Adipocyte (in vitro differentiated cells): Measurements from ENCODE around the gene METTL16.
A peak's percentile ranks its signal among the peaks of the same experiment; 100 is the strongest.

Experiments used
- DNase-seq: peaks from one replicate; pipeline ENCODE4 v3.0.0-alpha.2; 2015; ENCODE audit warnings: low read depth
- H3K27me3 ChIP-seq: replicated peaks from 2 replicates; pipeline ENCODE4 v1.7.0; 2013; ENCODE audit warnings: mild to moderate bottlenecking, low read length, moderate library complexity; ENCODE audit not compliant: control insufficient read depth, insufficient read depth
- H3K36me3 ChIP-seq: 2 replicates; pipeline ENCODE4 v1.7.0; 2013; ENCODE audit warnings: low read length, mild to moderate bottlenecking, moderate library complexity; ENCODE audit not compliant: control insufficient read depth, insufficient read depth, severe bottlenecking
- H3K4me1 ChIP-seq: 2 replicates; pipeline ENCODE4 v1.7.0; 2013; ENCODE audit warnings: mild to moderate bottlenecking, low read length, moderate library complexity; ENCODE audit not compliant: control insufficient read depth, insufficient read depth
- H3K4me3 ChIP-seq: 2 replicates; pipeline ENCODE4 v1.7.0; 2013; ENCODE audit warnings: mild to moderate bottlenecking, low read length, moderate library complexity
- H3K9ac ChIP-seq: 2 replicates; pipeline ENCODE4 v1.7.0; 2013; ENCODE audit warnings: mild to moderate bottlenecking, low read length, moderate library complexity
- H3K9me3 ChIP-seq: 2 replicates; pipeline ENCODE4 v1.7.0; 2013; ENCODE audit warnings: mild to moderate bottlenecking, low read length, moderate library complexity; ENCODE audit not compliant: control insufficient read depth

Gene METTL16

DNA sequence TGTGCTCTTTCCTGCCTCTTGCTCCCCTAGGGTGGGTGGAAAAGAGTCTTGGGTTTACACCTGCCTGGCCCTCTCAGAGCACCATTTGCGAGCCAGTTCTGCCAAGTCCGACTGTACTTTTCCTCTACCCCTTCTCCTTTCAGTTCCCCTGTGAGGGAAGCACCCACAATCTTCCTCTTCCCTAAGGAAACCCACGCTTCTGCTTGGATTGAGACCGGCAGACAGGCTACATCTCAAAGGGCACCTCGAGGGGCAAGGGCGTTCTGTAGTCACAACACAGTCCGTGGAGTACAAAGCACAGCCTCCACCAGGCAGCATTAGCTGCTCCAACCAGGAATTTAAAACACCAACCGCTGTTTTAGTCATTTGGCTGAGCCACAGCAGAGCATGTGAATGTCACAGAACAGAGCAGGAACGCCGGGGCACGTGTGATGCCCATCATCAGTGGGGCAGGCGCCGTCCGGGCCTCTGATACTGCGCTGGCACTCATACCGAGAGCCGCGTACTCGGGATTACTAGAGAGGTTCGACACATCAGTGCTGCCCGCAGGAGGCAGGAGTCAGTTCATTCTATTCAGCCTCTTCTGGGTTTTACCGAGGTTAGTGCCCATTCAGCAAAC, 97.1 kb downstream of the METTL16 start:
- Histone ChIP-seq H3K4me1 (peaks cover 29% of the 10 kb centered on the region), H3K36me3 (peaks cover 17% of the 10 kb centered on the region), H3K9ac (no peak overlapping the region), H3K27me3 (no peaks in the 10 kb centered on the region), H3K9me3 (no peaks in the 10 kb centered on the region), H3K4me3 (no peak overlapping the region)
- no peak for DNase-seq

DNA sequence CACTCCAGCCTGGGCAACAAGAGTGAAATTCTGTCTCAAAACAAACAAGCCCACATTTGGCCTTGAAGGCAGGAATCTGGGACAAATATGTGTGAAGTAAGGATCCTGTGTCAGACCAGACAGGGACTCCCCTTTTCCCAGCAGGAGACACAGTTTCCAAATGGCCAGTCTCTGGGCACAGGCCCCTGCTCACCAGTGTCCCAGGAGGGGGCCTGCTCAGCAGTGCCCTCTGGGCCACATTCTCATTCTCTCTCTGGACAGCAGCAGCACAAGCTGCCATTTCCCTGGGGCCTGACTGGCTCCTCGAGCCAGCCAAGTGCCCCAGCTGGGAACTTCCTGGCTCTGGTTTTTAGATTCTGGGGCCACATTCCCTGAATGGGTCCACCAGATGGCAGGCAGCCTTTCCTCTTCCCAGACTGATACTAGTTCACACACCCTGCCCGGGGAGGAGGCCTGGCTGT, 99.1 kb downstream of the METTL16 start:
- Histone ChIP-seq H3K9ac (peak overlapping the region; percentile 5), H3K36me3 (peaks cover 14% of the 10 kb centered on the region), H3K4me3 (no peak overlapping the region), H3K9me3 (no peaks in the 10 kb centered on the region), H3K27me3 (no peaks in the 10 kb centered on the region), H3K4me1 (peaks cover 19% of the 10 kb centered on the region)
- peak; percentile 56 for DNase-seq

DNA sequence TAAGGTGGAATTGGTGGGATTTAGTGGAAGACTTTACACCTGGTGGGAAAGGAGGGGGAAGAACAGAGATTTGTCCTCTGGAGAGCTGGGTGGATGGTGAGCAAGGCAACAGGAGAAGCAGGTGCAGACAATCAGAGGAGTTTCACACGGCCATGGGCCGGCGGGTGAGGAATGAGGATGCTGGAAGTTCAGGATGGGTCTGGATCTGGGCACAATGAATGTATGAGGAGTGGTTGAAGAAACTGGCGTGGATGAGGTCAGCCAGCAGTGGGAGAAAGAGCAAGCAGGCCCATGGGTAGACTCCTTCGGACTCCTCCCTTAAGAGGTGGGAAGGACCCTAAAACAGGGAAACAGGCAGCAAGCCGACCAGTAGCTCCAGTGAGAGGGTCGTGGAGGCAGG, 100.7 kb downstream of the METTL16 start:
- H3K9me3 ChIP-seq = no peaks in the 10 kb centered on the region
- DNase-seq = no peak
- H3K36me3 ChIP-seq = peaks cover 14% of the 10 kb centered on the region

DNA sequence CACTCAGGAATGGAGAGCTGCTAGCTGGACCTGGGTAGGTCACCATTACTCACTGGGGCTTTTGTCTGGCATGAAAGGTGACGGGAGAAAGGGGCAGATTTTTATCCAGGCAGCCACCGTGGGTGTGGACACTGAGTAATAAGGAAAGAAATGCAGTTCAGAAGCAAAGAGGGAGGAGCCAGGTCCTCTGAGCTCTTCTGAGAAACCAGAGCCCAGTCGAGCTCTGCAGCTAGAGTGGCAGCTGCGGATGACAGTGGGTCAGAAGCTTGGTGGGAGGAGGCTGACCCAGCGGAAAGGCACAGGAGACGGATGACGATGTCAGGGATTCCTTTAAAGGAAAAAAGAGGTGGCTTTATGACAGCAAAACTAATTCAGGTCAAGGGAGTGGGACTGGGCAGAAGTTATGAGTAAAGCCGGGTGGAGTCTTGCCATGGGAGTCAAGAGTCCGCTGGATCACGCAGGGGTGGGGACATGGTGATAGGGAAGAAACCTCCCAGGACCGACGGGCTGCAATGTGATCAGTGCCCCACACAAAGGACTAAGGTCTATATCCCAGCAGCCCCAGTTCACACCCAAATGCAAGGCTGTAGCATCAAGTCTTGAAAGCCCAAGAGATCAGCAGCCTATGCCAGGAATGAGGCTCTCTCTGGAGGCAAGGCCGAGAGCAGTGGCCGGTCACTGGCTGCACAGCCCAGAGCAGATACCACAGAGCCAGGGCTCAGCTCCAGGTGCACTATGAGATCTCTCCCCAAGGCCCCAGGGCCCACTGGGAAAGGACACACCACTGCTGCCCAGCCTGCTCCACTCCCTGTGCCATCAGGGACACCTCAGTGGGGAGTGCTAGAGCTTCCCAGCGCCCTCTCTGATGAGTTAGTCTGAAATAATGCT, 104.5 kb downstream of the METTL16 start:
- peak overlapping the region; percentile 39 for H3K4me3 ChIP-seq
- peak overlapping the region; percentile 77 for H3K9ac ChIP-seq
- H3K4me1 ChIP-seq = peaks cover 59% of the 10 kb centered on the region
- H3K9me3 ChIP-seq = no peaks in the 10 kb centered on the region
- H3K36me3 ChIP-seq = no peaks in the 10 kb centered on the region
- H3K27me3 ChIP-seq = no peaks in the 10 kb centered on the region
- DNase-seq = peak; percentile 94

More for the DNA sequence above, 100.7 kb downstream of the METTL16 start:
- Histone ChIP-seq H3K4me3 (no peak overlapping the region), H3K9ac (peak overlapping the region; percentile 10), H3K4me1 (peaks cover 35% of the 10 kb centered on the region), H3K27me3 (no peaks in the 10 kb centered on the region)

DNA sequence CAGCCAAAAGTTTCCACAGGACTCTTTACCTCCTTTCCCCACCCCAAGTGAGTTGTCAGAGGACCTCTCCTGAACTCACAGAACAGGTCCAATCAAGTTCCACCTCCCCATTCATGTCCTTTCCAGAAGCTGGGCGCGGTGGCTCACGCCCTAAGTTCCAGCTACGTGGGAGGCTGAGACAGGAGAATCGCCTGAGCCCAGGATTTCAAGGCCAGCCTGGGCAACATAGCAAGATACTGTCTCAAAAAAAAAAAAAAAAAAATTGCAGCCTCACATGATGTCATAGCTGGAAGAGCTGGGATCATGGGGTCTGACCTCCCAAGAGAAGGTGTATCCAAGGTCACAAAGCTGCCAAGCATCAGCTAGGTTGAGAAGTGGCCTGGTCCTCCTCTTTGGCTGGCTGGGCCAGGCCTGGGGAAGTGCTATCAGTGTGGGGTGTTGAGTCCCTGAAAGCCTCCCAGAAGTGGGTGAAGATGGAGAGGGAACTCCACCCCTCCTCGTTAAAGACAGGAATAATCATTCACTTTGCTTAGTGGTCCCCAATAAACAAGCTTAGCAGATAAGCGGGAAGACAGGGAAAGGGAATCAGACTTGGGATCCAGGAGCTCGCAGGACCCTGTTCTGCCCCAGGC, 105.3 kb downstream of the METTL16 start:
- Histone ChIP-seq H3K4me1 (peaks cover 58% of the 10 kb centered on the region), H3K27me3 (no peaks in the 10 kb centered on the region), H3K36me3 (no peaks in the 10 kb centered on the region), H3K9me3 (no peaks in the 10 kb centered on the region), H3K9ac (peak overlapping the region; percentile 77), H3K4me3 (peak overlapping the region; percentile 39)
- no peak for DNase-seq

DNA sequence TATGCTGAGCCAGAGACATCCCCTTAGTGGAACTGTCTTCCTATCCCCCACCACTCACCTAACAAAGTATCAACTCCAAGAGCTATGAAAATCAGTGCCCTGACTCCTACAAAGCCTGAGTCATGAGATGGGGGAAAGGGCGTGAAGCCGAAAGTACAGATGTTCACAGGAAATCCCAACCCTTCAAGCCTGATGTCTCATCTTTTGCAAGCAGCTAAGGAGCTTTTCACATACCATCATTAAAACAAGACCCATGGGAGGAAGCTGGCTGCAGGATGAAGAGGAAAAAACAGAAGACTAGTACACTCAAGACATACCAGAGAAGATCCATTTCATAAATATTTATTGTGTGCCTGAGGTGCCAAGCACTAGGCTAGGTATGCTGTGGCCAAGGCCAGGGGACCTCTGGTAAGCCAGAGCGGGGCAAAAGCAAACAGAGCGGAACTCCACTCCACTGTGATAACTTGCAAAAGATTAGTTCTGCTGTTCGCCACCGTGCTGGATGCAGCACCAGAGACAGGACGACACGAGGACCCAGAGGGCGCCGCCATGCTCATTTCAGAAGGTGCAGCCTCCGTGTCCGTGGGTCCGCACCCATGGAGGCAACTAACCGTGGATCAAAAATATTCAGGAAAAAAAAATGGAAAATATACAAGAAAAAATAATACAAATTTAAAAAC, 106.3 kb downstream of the METTL16 start:
- peak; percentile 85 for DNase-seq
- Histone ChIP-seq H3K4me1 (peaks cover 58% of the 10 kb centered on the region), H3K9ac (peak overlapping the region; percentile 83), H3K27me3 (no peaks in the 10 kb centered on the region), H3K4me3 (peak overlapping the region; percentile 53), H3K36me3 (no peaks in the 10 kb centered on the region), H3K9me3 (no peaks in the 10 kb centered on the region)

DNA sequence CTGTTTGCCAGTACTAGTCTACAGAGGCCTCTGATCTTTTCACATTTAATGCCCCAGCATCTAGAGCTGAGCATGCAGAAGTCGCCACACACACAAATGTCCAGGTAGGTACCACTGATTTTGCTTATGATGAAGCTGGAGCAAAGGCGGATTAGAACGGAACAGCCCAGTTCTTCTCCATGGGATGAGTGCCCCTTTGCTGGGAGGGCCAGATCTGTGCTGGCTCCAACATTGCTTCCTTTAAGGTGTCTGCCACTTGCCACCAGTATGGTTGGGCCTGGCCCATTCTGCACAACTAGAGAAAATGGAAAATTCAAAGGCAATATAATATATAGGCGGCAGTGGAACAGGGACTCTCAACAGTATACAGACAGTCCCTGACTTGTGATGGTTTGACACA, 108.6 kb downstream of the METTL16 start:
- no peaks in the 10 kb centered on the region for H3K9me3 ChIP-seq
- H3K9ac ChIP-seq = peak overlapping the region; percentile 83
- peaks cover 69% of the 10 kb centered on the region for H3K4me1 ChIP-seq
- no peak for DNase-seq
- peak overlapping the region; percentile 77 for H3K4me3 ChIP-seq
- no peaks in the 10 kb centered on the region for H3K27me3 ChIP-seq
- H3K36me3 ChIP-seq = no peaks in the 10 kb centered on the region

DNA sequence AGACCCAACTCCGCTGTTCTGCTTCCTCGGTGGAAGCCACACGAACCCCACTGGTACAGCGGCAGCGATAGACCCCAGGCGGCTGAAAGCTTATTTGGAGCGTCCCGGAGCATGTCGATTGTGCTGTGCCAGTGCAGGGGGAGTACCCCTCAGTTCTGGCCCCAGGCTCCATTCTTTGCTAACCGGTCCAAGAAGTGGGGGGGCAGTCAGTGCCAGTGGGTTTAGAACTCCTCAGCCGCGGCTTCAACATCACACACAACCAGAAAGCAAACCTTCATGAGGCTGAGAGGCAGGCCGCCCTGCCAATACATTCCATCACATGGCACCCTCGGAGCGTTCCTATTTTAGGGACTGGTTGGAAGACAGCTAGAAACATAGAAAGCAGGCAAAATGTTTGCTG, 109.1 kb downstream of the METTL16 start:
- Histone ChIP-seq H3K4me1 (peaks cover 71% of the 10 kb centered on the region), H3K9me3 (no peaks in the 10 kb centered on the region), H3K9ac (peak overlapping the region; percentile 83), H3K27me3 (no peaks in the 10 kb centered on the region), H3K36me3 (no peaks in the 10 kb centered on the region), H3K4me3 (peak overlapping the region; percentile 77)
- no peak for DNase-seq

DNA sequence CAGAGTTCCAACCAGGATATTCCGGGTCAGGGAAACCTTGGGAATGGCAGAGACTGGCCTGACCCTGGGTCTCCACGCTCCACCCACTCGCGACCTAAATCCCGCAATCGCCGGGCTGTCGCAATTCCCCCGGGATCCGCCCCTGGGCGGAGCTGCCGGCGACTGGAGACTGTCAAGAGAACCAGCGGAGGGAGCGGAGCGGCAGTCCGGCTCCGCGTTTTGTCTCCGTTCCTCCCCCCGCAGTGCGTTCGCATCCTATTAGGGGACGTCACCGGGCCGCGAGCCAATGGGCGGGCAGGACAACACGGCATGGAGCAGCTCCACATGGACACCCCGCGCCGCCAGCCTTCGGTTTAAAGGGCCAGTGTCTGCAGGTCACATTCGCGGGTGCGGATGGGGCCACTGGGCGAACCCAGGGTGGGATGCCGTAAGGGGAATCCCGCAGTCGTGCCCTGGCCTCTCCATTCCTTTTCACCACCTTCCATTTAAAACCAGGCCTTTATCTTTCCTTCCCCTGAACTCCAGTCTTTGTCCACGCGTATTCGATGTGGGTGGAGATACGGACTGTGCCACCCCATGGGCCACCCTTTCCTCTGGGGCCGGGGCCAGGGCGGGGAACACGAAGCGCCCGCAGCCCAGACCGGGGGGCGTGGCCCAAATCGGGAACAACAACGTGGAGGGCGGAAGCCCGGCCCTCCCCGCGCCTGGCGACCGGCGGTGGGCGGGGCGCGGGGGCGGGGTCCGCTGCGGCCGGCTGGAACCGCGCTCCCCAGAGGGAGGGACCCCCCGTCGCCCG, 110.1 kb downstream of the METTL16 start:
- no peaks in the 10 kb centered on the region for H3K36me3 ChIP-seq
- H3K9ac ChIP-seq = peak overlapping the region; percentile 98
- no peaks in the 10 kb centered on the region for H3K9me3 ChIP-seq
- peak overlapping the region; percentile 97 for H3K4me3 ChIP-seq
- peaks cover 67% of the 10 kb centered on the region for H3K4me1 ChIP-seq
- peak; percentile 100 for DNase-seq
- H3K27me3 ChIP-seq = no peaks in the 10 kb centered on the region

DNA sequence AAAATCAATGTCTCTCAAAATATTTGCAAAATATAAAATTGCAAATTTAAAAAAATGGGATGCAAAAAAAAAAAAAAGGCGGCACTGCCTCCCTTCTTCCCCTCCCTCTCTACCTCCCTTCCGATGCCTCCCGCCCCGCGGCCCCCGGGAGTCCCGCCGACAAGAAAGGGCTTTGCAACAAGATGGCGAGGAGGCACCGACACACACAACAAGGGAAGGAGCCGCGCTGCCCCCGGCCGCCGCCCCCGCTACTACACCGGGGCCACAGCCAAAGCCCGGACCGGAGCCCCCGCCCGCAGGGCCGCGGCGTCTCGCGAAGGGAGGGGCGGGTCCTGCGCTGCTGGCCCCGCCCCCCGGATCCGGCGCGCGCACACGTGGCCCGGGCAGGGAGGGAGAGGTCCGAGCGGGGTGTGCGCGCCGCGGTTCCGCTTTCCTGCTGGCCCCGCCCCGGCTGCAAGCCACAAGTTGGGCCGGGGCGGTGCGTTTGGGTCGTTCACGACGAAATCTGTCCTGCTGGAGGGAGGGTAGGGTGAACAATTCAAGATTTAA, 110.7 kb downstream of the METTL16 start, which contains the start of gene MNT:
Gene MNT (minus strand): TSS at position 184 of the 549 bp plus-strand sequence. CDS start 348 bp downstream, outside the sequence.
- peak; percentile 98 for DNase-seq
- Histone ChIP-seq H3K9ac (peak within 1 kb of the TSS; percentile 98), H3K27me3 (no peaks in the 10 kb centered on the region), H3K9me3 (no peaks in the 10 kb centered on the region), H3K4me3 (peak within 1 kb of the TSS; percentile 97), H3K4me1 (peaks cover 66% of the 10 kb centered on the region), H3K36me3 (no peaks in the 10 kb centered on the region)
